Peyer's patch (tissue), 4 donors: ENCODE measurements around the gene SPATA2L.

Experiments used
- POLR2A ChIP-seq, 2 donors: fragments of 450-650 bp; IDR thresholded peaks; one replicate each; pipeline ENCODE4 v1.5.1; 2017; ENCODE audit warnings: antibody characterized with exemption in 2 of 2, mild to moderate bottlenecking in 2 of 2, moderate library complexity in 2 of 2
- TF ChIP-seq, protein P1 (sequence below), 6 experiments: fragments of 450-650 bp in 4 of 6; fragments of 200-600 bp in 2 of 6; sonication (generic) in 1 of 6; IDR thresholded peaks; one replicate each; pipeline ENCODE4 v1.5.1; 2017 to 2019; ENCODE audit warnings: antibody characterized with exemption in 6 of 6, mild to moderate bottlenecking in 3 of 6, moderate library complexity in 1 of 6

DNA sequence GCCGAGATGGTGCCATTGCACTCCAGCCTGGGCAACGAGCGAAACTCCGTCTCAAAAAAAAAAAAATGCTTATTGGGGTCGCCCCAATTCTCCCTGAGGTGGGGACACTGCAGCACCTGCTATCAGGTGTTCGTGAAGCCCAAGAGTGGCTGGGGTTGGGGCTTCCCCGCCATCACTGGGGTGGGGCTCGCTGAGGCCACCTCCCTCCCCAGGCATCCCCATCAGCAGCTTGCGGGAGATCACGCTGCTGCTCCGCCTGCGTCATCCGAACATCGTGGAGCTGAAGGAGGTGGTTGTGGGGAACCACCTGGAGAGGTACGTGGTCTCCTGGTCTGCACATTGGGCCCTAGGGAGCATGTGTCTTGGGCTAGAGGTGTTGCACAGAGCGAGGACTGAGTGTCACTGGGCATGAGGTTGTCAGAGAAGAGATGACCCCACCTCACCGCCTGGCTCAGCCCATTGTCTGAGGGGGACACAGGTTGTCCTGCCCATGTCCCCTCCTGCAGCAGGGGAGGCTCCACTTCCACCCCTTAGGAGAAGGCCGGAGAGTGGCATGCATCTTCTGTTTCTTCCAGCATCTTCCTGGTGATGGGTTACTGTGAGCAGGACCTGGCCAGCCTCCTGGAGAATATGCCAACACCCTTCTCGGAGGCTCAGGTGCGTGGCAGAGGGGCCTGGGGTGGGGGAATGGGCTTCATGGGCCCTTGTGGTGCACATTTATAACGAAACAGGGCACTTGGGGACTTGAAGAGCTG lies 10.1 kb downstream of the SPATA2L start:
- TF ChIP-seq, protein P1, sequence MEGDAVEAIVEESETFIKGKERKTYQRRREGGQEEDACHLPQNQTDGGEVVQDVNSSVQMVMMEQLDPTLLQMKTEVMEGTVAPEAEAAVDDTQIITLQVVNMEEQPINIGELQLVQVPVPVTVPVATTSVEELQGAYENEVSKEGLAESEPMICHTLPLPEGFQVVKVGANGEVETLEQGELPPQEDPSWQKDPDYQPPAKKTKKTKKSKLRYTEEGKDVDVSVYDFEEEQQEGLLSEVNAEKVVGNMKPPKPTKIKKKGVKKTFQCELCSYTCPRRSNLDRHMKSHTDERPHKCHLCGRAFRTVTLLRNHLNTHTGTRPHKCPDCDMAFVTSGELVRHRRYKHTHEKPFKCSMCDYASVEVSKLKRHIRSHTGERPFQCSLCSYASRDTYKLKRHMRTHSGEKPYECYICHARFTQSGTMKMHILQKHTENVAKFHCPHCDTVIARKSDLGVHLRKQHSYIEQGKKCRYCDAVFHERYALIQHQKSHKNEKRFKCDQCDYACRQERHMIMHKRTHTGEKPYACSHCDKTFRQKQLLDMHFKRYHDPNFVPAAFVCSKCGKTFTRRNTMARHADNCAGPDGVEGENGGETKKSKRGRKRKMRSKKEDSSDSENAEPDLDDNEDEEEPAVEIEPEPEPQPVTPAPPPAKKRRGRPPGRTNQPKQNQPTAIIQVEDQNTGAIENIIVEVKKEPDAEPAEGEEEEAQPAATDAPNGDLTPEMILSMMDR (IDR thresholded peaks at IDR 0.05): no peak
- no peak for TF ChIP-seq POLR2A (IDR thresholded peaks at IDR 0.05)
